Measurements from ENCODE around the gene MESP2.

DNA sequence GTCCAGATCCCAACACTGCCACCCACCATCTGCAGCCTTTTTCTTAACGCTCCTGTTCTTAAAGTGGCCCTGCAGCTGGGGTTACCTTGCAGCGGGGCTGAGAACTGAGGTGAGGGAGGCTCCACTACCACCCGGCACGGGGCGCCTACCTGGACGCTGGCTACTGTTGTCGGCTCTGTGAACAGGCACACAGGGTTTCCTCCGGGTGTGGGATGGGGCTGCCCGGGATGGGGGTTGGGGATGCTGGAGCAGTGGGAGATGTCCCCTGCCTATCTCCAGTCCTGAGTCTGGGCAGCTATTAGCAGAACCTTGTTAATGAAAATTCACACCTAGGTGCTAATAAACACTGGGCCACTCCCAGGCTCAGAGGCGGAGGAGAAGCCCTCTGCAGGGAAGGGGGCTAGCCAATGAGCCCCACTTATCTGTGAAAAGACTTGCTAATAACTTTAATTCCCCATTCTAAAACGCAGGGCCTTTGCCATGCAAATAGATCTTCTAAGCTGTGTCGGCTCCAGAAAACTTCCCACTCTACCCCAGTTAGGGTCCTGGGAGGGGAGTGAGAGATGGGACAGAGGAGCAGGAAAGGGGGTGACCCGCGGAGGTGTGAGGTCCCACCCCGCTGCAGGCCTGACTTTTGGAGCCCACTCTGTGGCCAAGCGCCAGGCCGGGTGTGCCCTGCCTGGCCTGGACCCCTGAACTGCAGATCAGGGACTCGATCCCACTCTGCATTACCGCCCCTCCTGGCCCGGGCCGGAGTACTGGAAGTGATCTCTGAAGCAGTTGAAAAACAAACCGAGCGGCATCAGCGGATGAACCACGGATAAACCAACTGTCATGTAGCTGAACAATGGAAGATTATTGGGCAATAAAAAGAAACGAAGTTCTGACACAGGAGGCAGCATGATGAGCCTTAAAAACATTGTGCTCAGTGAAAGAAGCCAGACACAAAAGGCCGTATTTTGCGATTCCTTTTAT is 28.1 kb upstream of the MESP2 start:
- TF ChIP-seq YY1 (IDR thresholded peaks at IDR 0.05; ENCODE audit: insufficient read depth, insufficient read length): no peak
- TF ChIP-seq ZNF274 (IDR thresholded peaks at IDR 0.05; ENCODE audit: low read depth, low read length): no peak
- TF ChIP-seq SUZ12 (IDR thresholded peaks at IDR 0.05; ENCODE audit: extremely low read depth, insufficient read depth, insufficient read length): no peak

All from NT2/D1 (cell line).